Measurements from ENCODE around the gene LRRC61. TPM values are rescaled to one million over a fixed set of nuclear protein-coding genes. Genes with fewer than 3 reads are reported as not detected.
"Not testable (repeated sequence)": the region's sequence is repeated elsewhere in the genome, so short reads cannot be mapped to it uniquely, and the experiment has no call there.

LRRC61 gene, protein sequence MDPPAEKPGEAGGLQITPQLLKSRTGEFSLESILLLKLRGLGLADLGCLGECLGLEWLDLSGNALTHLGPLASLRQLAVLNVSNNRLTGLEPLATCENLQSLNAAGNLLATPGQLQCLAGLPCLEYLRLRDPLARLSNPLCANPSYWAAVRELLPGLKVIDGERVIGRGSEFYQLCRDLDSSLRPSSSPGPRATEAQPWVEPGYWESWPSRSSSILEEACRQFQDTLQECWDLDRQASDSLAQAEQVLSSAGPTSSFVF
- total RNA-seq, result 1.8 and 4.0 TPM in 2 replicates

DNA sequence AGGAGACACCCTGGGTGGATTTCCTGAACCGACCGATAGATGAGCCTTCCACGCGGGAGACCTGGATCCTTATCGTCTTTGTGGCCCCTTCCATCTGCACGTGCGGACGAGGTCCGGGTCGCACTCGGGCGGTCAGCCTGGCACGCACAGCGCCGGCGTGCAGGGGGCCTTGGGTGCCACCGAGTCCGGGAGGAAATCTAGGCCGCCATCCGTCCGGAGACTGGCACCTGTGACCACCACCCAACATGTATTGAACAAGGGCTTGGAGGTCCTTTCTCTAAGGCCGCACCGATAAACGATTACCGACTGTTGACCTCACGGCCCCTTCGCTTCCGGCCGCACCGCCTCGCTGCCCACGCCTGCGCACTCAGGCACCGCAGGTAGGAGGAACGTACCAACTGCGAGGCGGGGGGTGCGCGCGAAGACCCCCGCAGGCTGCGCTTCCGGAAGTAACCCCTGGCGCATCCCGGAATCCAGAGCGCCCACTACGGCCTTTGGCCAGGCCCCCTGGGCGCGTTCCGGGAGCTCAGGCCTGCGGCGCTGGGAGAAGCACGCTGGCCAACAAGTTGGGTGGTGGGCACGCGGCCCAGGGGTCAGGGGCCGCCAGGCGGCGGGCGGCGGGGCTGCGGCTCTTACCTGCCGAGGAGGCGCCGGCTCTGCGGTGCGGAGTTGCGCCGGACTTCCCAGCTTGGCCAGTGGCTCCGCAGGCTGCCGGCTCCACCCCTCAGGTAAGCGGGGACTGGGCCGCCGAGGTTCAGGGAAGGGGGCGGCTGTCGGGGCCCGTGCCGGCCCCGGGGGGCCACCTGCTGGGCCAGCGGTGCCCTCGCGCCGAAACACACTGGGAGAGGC is at the start of gene LRRC61, which contains the start of gene ACTR3C:
Gene LRRC61 (plus strand): TSS at position 523 of the 849 bp plus-strand sequence. CDS start 13,507 bp downstream, outside the sequence.
Gene ACTR3C (minus strand): TSS at position 713 of the 849 bp plus-strand sequence. CDS start 28,249 bp downstream, outside the sequence.
- H3K36me3 ChIP-seq (ENCODE audit: insufficient read depth, low read length), result no peaks in the 10 kb centered on the region
- H3K27me3 ChIP-seq (ENCODE audit: insufficient read depth, low read length), result no peaks in the 10 kb centered on the region
- H3K4me1 ChIP-seq (ENCODE audit: insufficient read depth, low read length), result no peaks in the 10 kb centered on the region
- peak within 1 kb of the TSS; percentile 57 for H3K4me3 ChIP-seq (ENCODE audit: insufficient read depth, low read length)
- no peaks in the 10 kb centered on the region for H3K79me2 ChIP-seq (ENCODE audit: insufficient read depth, low read length)
- TF ChIP-seq, protein P1, sequence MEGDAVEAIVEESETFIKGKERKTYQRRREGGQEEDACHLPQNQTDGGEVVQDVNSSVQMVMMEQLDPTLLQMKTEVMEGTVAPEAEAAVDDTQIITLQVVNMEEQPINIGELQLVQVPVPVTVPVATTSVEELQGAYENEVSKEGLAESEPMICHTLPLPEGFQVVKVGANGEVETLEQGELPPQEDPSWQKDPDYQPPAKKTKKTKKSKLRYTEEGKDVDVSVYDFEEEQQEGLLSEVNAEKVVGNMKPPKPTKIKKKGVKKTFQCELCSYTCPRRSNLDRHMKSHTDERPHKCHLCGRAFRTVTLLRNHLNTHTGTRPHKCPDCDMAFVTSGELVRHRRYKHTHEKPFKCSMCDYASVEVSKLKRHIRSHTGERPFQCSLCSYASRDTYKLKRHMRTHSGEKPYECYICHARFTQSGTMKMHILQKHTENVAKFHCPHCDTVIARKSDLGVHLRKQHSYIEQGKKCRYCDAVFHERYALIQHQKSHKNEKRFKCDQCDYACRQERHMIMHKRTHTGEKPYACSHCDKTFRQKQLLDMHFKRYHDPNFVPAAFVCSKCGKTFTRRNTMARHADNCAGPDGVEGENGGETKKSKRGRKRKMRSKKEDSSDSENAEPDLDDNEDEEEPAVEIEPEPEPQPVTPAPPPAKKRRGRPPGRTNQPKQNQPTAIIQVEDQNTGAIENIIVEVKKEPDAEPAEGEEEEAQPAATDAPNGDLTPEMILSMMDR (IDR thresholded peaks at IDR 0.05; ENCODE audit: extremely low read depth, low read depth, low read length), result no peak
- H3K27ac ChIP-seq (ENCODE audit: low read depth, low read length), result no peak within 1 kb of the TSS
- H2AFZ ChIP-seq (ENCODE audit: low read length), result peak within 1 kb of the TSS; percentile 72
- no peaks in the 10 kb centered on the region for H3K9me3 ChIP-seq (ENCODE audit: low read depth, low read length)
- no peaks in the 10 kb centered on the region for H4K20me1 ChIP-seq (ENCODE audit: insufficient read depth, low read length)
- DNase-seq (ENCODE audit: insufficient read length, low spot score, missing footprints), result peak; percentile 59
- H3K4me2 ChIP-seq (ENCODE audit: insufficient read depth, low read length), result peak within 1 kb of the TSS; percentile 39

DNA sequence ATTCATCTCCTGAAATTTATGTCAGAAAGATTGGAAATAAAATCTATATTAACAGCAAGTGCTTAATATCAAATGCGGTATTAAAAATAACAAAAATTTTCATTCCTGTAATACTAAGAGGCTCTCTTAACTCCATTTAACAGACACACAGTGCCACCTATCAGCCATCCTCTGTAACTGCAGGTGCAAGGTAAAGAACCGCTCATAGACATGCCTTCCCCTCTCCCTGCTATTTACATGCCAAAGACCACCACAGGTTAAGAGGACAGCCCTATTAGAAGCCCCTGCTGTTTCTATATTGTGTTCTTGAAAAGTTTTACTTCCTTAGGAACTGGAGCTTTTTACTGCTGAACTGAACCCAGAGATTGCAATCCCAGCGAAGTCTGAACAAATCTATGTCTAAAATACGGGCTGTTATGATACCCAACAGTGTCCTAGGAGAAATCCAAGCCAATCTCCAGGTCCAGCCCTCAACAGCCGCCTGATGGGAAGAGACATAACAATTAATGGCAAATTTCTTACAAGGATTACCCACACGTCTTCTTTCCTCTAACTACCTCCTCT is 46.9 kb upstream of the LRRC61 start:
- peak; percentile 83 for DNase-seq (ENCODE audit: insufficient read length, low spot score, missing footprints)

DNA sequence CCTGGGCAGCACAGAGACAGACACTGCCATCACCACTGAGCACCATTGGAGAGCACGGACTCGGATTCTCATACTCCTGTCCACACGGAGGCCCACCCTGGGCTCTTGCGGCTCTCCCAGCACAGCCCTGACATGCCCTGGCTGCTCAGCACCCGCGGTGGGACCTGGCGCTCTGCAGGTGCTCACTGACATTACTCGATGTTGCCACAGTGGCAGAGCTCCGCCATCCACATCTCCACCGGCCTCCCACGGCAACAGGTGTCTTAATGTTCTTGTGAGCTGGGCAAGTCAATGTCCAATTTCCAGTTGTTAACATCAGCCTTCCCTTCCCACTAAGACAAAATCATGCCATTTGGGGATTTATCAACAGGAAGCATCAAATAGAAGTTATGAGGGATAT is 44.8 kb upstream of the LRRC61 start:
- not testable (repeated sequence) for H3K4me3 ChIP-seq (ENCODE audit: insufficient read depth, low read length); DNase-seq (ENCODE audit: insufficient read length, low spot score, missing footprints); H3K9me3 ChIP-seq (ENCODE audit: low read depth, low read length); H3K4me2 ChIP-seq (ENCODE audit: insufficient read depth, low read length); H3K79me2 ChIP-seq (ENCODE audit: insufficient read depth, low read length); H4K20me1 ChIP-seq (ENCODE audit: insufficient read depth, low read length); H2AFZ ChIP-seq (ENCODE audit: low read length); H3K36me3 ChIP-seq (ENCODE audit: insufficient read depth, low read length); H3K27ac ChIP-seq (ENCODE audit: low read depth, low read length); H3K27me3 ChIP-seq (ENCODE audit: insufficient read depth, low read length); H3K4me1 ChIP-seq (ENCODE audit: insufficient read depth, low read length)

More for the DNA sequence above, 46.9 kb upstream of the LRRC61 start:
- not testable (repeated sequence) for H4K20me1 ChIP-seq (ENCODE audit: insufficient read depth, low read length); H3K4me3 ChIP-seq (ENCODE audit: insufficient read depth, low read length); H3K79me2 ChIP-seq (ENCODE audit: insufficient read depth, low read length); H3K4me2 ChIP-seq (ENCODE audit: insufficient read depth, low read length); H3K9me3 ChIP-seq (ENCODE audit: low read depth, low read length); H2AFZ ChIP-seq (ENCODE audit: low read length); H3K4me1 ChIP-seq (ENCODE audit: insufficient read depth, low read length); H3K27ac ChIP-seq (ENCODE audit: low read depth, low read length); H3K36me3 ChIP-seq (ENCODE audit: insufficient read depth, low read length); H3K27me3 ChIP-seq (ENCODE audit: insufficient read depth, low read length)
- TF ChIP-seq, protein P1 (IDR thresholded peaks at IDR 0.05; ENCODE audit: extremely low read depth, low read depth, low read length), result peak; percentile 50

DNA sequence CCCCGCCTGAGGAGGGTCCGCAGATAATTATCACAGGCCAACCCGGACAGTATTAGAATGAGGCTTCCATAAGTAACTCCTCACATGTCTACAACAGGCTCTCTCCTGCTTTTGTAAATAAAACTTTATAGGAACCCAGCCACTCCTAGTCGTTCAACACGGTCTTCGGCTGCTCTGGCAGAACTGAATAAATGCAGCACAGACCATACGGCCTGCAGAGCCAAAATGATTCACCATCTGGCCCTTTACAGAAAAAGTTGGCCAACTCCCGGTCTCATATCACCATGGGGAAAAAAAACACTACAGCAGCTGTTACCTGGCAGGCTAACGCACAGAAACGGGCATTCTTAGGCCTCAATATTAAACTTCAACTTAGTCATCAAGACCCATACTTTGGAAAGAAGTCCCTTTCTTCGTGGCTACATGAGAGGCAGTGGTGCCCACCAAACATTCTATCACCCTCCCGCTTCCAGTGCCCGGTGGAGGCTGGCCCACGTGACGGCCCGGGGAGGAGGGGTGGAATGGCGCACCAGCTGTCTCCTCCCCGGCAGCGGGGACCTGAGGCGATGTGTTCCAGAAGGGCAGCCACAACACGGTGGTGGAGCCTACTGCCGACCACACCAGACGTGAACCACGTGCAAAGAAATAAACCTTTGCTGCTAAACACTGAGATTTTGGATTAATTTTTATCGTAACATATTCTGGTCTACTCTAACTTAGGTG is 41.3 kb upstream of the LRRC61 start:
- H3K36me3 ChIP-seq (ENCODE audit: insufficient read depth, low read length); H3K4me1 ChIP-seq (ENCODE audit: insufficient read depth, low read length); H3K4me3 ChIP-seq (ENCODE audit: insufficient read depth, low read length); H3K4me2 ChIP-seq (ENCODE audit: insufficient read depth, low read length); H4K20me1 ChIP-seq (ENCODE audit: insufficient read depth, low read length); H3K9me3 ChIP-seq (ENCODE audit: low read depth, low read length); H3K79me2 ChIP-seq (ENCODE audit: insufficient read depth, low read length); H2AFZ ChIP-seq (ENCODE audit: low read length); H3K27ac ChIP-seq (ENCODE audit: low read depth, low read length); H3K27me3 ChIP-seq (ENCODE audit: insufficient read depth, low read length); DNase-seq (ENCODE audit: insufficient read length, low spot score, missing footprints): not testable (repeated sequence)

DNA sequence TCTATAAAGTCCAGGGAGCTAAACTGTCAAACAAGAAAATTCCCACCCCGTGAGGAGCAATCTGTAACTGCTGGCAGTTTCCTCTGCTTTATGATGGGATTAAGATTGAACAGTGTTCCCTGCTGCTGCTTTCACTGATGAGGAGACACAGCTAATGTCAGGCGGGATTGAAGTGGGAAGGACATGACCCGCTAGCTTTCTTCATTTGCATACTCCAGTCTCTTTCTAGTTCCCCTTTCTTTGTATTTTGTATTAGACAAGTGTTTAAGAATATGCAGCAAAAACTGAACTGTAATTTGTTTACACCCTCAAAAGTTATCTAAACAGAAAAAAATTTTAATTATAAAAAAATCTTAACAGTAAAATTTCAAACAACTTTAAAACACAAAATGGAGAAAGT is 40.0 kb upstream of the LRRC61 start:
- DNase-seq (ENCODE audit: insufficient read length, low spot score, missing footprints); H3K4me1 ChIP-seq (ENCODE audit: insufficient read depth, low read length); H2AFZ ChIP-seq (ENCODE audit: low read length); H3K4me3 ChIP-seq (ENCODE audit: insufficient read depth, low read length); H3K79me2 ChIP-seq (ENCODE audit: insufficient read depth, low read length); H3K9me3 ChIP-seq (ENCODE audit: low read depth, low read length); H4K20me1 ChIP-seq (ENCODE audit: insufficient read depth, low read length); H3K4me2 ChIP-seq (ENCODE audit: insufficient read depth, low read length); H3K36me3 ChIP-seq (ENCODE audit: insufficient read depth, low read length); H3K27ac ChIP-seq (ENCODE audit: low read depth, low read length); H3K27me3 ChIP-seq (ENCODE audit: insufficient read depth, low read length): not testable (repeated sequence)

DNA sequence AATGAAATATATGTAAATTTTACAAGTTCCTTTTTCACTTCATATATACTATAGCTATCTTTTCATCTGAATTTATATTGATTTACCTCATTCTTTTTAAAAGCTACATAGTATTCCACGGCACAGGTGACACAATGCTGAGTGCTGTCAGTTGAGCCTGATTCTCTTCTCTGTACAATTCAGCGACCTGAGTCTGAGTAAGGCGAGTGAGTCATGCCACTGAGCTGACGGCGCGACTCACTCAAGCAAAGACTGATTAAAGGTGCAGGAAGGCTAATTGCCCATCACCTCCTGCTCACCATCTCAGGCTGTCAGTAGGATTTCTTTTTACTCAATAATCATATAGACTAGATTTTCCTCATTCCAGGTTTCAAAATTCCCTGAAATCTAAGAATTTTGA is 39.5 kb upstream of the LRRC61 start:
- H3K27ac ChIP-seq (ENCODE audit: low read depth, low read length); DNase-seq (ENCODE audit: insufficient read length, low spot score, missing footprints); H3K36me3 ChIP-seq (ENCODE audit: insufficient read depth, low read length); H3K4me3 ChIP-seq (ENCODE audit: insufficient read depth, low read length); H3K9me3 ChIP-seq (ENCODE audit: low read depth, low read length); H3K79me2 ChIP-seq (ENCODE audit: insufficient read depth, low read length); H4K20me1 ChIP-seq (ENCODE audit: insufficient read depth, low read length); H3K4me2 ChIP-seq (ENCODE audit: insufficient read depth, low read length); H2AFZ ChIP-seq (ENCODE audit: low read length); H3K4me1 ChIP-seq (ENCODE audit: insufficient read depth, low read length); H3K27me3 ChIP-seq (ENCODE audit: insufficient read depth, low read length): not testable (repeated sequence)

Data from osteoblast (primary cell).